ENCODE results near the gene RP9. TPM values are rescaled to one million over a fixed set of nuclear protein-coding genes. Genes with fewer than 3 reads are reported as not detected.

The RP9 gene
- total and polyA plus RNA-seq, 2 of the 13 experiments (the other 11 are each of a cell fraction or from before 2014, with no cell fraction given) = 14.2 to 18.6 TPM

GRCh38 chr7:33062782-33063443 is 46.3 kb downstream of the RP9 start (continued):
- no peak for TF ChIP-seq IRX3 (CRISPR knock-in tag; IDR thresholded peaks at IDR 0.05; ENCODE audit: borderline replicate concordance, low read depth)
- no peak for TF ChIP-seq RERE (CRISPR knock-in tag; IDR thresholded peaks at IDR 0.05; ENCODE audit: low read depth)
- no peak for TF ChIP-seq PRMT3 (CRISPR knock-in tag; IDR thresholded peaks at IDR 0.05; ENCODE audit: borderline replicate concordance, low read depth)
- TF ChIP-seq SSRP1 (CRISPR knock-in tag; IDR thresholded peaks at IDR 0.05) = no peak
- 0 out of 2 replicates have a peak, but pooled peaks have one; percentile 25 for TF ChIP-seq ZNF704 (CRISPR knock-in tag; IDR thresholded peaks at IDR 0.05; ENCODE audit: borderline replicate concordance)
- no peak for TF ChIP-seq ZNF354B (CRISPR knock-in tag; IDR thresholded peaks at IDR 0.05)
- peak; percentile 97 for TF ChIP-seq DRAP1 (CRISPR knock-in tag; IDR thresholded peaks at IDR 0.05)
- peak; percentile 67 for TF ChIP-seq GABPB1 (CRISPR knock-in tag; IDR thresholded peaks at IDR 0.05)
- TF ChIP-seq XBP1 (CRISPR knock-in tag; IDR thresholded peaks at IDR 0.05) = no peak
- no peak for TF ChIP-seq FOSL2 (CRISPR knock-in tag; IDR thresholded peaks at IDR 0.05)
- TF ChIP-seq GFI1 (CRISPR knock-in tag; IDR thresholded peaks at IDR 0.05; ENCODE audit: borderline replicate concordance) = 0 out of 2 replicates have a peak, but pooled peaks have one; percentile 15
- TF ChIP-seq ZNF737 (CRISPR knock-in tag; IDR thresholded peaks at IDR 0.05; ENCODE audit: borderline replicate concordance) = no peak
- TF ChIP-seq PRDM4 (CRISPR knock-in tag; IDR thresholded peaks at IDR 0.05; ENCODE audit: borderline replicate concordance) = no peak
- TF ChIP-seq ZNF549 (CRISPR knock-in tag; IDR thresholded peaks at IDR 0.05) = no peak
- TF ChIP-seq ZNF619 (CRISPR knock-in tag; IDR thresholded peaks at IDR 0.05) = no peak
- no peak for TF ChIP-seq ZNF3 (CRISPR knock-in tag; IDR thresholded peaks at IDR 0.05)
- TF ChIP-seq GMEB1 (CRISPR knock-in tag; IDR thresholded peaks at IDR 0.05; ENCODE audit: borderline replicate concordance) = peak; percentile 92
- no peak; the same call in 1 of the 2 replicates for TF ChIP-seq SOX5 (CRISPR knock-in tag; IDR thresholded peaks at IDR 0.05; ENCODE audit: borderline replicate concordance)
- peak; percentile 58; the same call in 1 of the 2 replicates for TF ChIP-seq ZNF878 (CRISPR knock-in tag; IDR thresholded peaks at IDR 0.05)
